Right lobe of liver (tissue), 6 donors: ENCODE results near the gene PHF21B. TPM values are rescaled to one million over a fixed set of nuclear protein-coding genes. Genes with fewer than 3 reads are reported as not detected.

ENCODE experiments used
- ATAC-seq, 4 donors: fragments of 200-7000 bp; cut with Tn5 transposase; one replicate each; pipeline ENCODE4 v1.9.1; 2020; ENCODE audit warnings: mild to moderate bottlenecking in 4 of 4, moderate library complexity in 4 of 4
- DNase-seq, 3 donors: peaks; one replicate each; pipeline ENCODE4 v3.0.0-alpha.2; 2020
- H3K27ac ChIP-seq, 3 donors: fragments of 200-600 bp; one replicate each; pipeline ENCODE4 v1.8.0; 2022
- H3K27me3 ChIP-seq, 2 donors: fragments of 200-600 bp; one replicate each; pipeline ENCODE4 v1.8.0; 2022
- H3K36me3 ChIP-seq, 4 donors: fragments of 200-600 bp; sonication (generic) in 1 of 4; one replicate each; pipeline versions ENCODE4 v1.5.1 to v1.8.0; 2017 to 2022; ENCODE audit warnings: control low read depth in 1 of 4
- H3K4me1 ChIP-seq, 4 donors: fragments of 200-600 bp; sonication (generic) in 1 of 4; one replicate each; pipeline versions ENCODE4 v1.5.1 to v1.8.0; 2017 to 2022; ENCODE audit warnings: control low read depth in 1 of 4
- H3K4me3 ChIP-seq, 3 donors: fragments of 200-600 bp; one replicate each; pipeline ENCODE4 v1.8.0; 2022
- H3K9me3 ChIP-seq, 4 donors: fragments of 200-600 bp; sonication (generic) in 1 of 4; one replicate each; pipeline versions ENCODE4 v1.5.1 to v1.8.0; 2017 to 2022; ENCODE audit warnings: control low read depth in 1 of 4
- POLR2A ChIP-seq: fragments of 450-650 bp; IDR thresholded peaks from one replicate; pipeline ENCODE4 v1.6.1; 2017; ENCODE audit warnings: antibody characterized with exemption, mild to moderate bottlenecking
- WGBS: methylation state at CpG from one replicate; pipeline ENCODE4 v1.1.6; 2018; ENCODE audit warnings: low coverage, low lambda C conversion rate; ENCODE audit not compliant: insufficient coverage; ENCODE audit errors: missing lambda C conversion rate; 5-methylcytosine and 5-hydroxymethylcytosine counted together
- intact Hi-C, 2 donors: fragments of 100-400 bp; cut with DNase I; formaldehyde crosslinking; loops; one replicate each; pipeline versions ENCODE4 v1.11.2 to v1.14.1; 2022
- total RNA-seq, 6 experiments: library from RNA; depleted of rRNA in 2 of 6; stranded (reverse); fragments of >200 nt in 2 of 6; fragmentation: NEBNext Ultra II Directional in 3 of 6; extraction: Animal tissue kit (Norgen Biotek cat#: 25700) in 3 of 6; gene quantifications; one replicate each; pipeline versions ENCODE4 v1.1.0 to v1.2.4, GENCODE V29; 2016 to 2023
- TF ChIP-seq, protein P1 (sequence below), 4 donors: fragments of 200-600 bp in 3 of 4; fragments of 450-650 bp in 1 of 4; IDR thresholded peaks; one replicate each; pipeline versions ENCODE4 v1.5.1 to v1.8.0; 2016 to 2022; ENCODE audit warnings: antibody characterized with exemption in 4 of 4, mild to moderate bottlenecking in 2 of 4
- donor health status: DM: no; HTN: yes; CAD: no.
- donor health status: DM: no; HTN: no; CAD: no.
- donor health status: DM: no; HTN: no; CAD: no.
- donor health status: DM: no; HTN: yes; CAD: no.
- donor health status: DM: no; HTN: yes; CAD: no.

The PHF21B gene
- total RNA-seq, 6 experiments from 2014 or later, result not detected

DNA sequence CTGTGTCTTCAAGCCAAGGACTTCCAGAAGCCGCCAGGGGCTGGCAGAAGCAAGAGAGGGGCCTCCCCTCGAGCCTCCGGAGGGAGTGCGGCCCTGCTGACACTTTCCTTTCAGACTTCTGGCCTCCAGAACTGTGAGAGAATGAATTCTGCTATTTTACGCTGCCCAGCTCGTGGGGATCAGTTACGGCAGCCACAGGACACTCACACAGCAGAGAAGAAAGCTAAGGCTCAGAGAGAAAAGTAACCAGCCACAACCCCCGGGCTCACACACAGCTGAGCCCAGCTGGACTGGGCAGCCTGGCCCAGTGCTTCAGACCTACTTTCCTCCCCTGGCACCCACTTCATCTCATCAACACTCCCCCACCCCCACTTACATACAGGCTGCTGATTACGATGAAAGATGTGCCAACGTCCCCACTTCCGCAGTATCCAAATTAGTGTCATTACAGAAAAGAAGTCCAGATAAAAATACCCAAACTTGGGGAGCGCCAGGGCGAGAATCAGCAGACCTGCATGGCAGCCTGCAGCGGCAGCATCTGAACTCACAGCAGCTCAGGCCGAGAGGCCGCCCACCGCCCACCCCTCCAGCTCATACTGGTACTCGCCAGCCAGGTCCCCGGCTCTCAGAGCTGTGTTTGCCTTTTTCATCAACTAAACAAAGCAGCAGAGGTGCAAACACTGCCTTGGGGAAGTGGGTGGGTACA, 15.3 kb downstream of the PHF21B start:
- no peaks in the 10 kb centered on the region for H3K27me3 ChIP-seq
- H3K9me3 ChIP-seq, result no peaks in the 10 kb centered on the region
- H3K27ac ChIP-seq, result no peak overlapping the region
- WGBS, result 29% methylated on average over 10 of the region's 19 CpGs
- ATAC-seq (no peak), DNase-seq (no peak)
- intact Hi-C loops, result no loop called here
- H3K36me3 ChIP-seq, result no peaks in the 10 kb centered on the region
- H3K4me3 ChIP-seq, result no peak overlapping the region
- no peaks in the 10 kb centered on the region for H3K4me1 ChIP-seq
- TF ChIP-seq POLR2A, result no peak
- TF ChIP-seq, protein P1, sequence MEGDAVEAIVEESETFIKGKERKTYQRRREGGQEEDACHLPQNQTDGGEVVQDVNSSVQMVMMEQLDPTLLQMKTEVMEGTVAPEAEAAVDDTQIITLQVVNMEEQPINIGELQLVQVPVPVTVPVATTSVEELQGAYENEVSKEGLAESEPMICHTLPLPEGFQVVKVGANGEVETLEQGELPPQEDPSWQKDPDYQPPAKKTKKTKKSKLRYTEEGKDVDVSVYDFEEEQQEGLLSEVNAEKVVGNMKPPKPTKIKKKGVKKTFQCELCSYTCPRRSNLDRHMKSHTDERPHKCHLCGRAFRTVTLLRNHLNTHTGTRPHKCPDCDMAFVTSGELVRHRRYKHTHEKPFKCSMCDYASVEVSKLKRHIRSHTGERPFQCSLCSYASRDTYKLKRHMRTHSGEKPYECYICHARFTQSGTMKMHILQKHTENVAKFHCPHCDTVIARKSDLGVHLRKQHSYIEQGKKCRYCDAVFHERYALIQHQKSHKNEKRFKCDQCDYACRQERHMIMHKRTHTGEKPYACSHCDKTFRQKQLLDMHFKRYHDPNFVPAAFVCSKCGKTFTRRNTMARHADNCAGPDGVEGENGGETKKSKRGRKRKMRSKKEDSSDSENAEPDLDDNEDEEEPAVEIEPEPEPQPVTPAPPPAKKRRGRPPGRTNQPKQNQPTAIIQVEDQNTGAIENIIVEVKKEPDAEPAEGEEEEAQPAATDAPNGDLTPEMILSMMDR (IDR thresholded peaks at IDR 0.05), result no peak

DNA sequence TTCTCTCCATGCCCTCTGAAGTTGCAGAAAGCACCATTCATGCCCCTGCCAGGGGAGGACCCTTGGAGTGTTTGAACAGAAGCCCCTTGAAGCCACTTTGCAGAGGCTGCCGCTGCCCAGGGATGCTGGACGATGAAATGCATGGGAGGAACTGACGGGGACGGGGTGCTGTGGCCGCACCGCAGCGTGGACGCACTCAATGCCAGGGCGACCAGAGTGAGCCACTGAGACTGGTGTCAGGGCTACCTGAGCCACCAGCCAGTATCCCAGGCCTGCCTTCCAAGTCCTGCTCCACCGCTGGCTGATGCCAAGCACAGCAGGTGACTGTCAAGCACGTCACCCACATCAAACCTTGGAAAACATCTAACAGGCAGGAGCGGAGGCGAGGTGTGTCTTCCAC, 17.6 kb downstream of the PHF21B start:
- Histone ChIP-seq H3K27ac (no peak overlapping the region), H3K27me3 (no peaks in the 10 kb centered on the region), H3K4me1 (no peaks in the 10 kb centered on the region), H3K9me3 (no peaks in the 10 kb centered on the region), H3K4me3 (no peak overlapping the region), H3K36me3 (no peaks in the 10 kb centered on the region)
- WGBS, result 65% methylated on average over 4 of the region's 13 CpGs
- no peak for ATAC-seq
- intact Hi-C loops, result no loop called here
- TF ChIP-seq POLR2A, result no peak
- no peak for DNase-seq

DNA sequence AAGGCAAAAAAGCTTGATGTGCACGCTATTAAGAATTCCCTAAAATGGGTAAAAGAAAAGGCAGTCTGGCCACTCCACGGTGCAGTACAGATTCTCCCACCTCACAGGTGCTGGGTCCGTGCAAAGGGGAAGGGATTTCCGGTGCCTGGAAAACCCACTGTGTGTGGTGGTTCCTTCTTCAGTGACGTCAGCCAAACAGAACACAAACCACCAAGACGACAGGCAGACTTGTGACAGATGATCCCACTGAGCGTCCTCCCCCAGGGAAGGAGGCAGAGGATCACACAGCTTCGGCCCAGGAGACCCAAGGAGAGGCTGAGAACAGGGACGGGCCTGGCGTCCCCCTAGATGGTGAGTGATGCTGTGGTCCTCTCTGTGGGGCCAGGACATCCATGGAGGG, 18.6 kb downstream of the PHF21B start:
- Histone ChIP-seq H3K9me3 (no peaks in the 10 kb centered on the region), H3K4me3 (no peak overlapping the region), H3K4me1 (no peaks in the 10 kb centered on the region), H3K27me3 (no peaks in the 10 kb centered on the region), H3K27ac (no peak overlapping the region), H3K36me3 (no peaks in the 10 kb centered on the region)
- intact Hi-C loops, result no loop called here
- WGBS, result 46% methylated on average over 4 of the region's 10 CpGs
- TF ChIP-seq, protein P1 (IDR thresholded peaks at IDR 0.05), result no peak
- no peak for TF ChIP-seq POLR2A
- DNase-seq, result no peak
- no peak for ATAC-seq

DNA sequence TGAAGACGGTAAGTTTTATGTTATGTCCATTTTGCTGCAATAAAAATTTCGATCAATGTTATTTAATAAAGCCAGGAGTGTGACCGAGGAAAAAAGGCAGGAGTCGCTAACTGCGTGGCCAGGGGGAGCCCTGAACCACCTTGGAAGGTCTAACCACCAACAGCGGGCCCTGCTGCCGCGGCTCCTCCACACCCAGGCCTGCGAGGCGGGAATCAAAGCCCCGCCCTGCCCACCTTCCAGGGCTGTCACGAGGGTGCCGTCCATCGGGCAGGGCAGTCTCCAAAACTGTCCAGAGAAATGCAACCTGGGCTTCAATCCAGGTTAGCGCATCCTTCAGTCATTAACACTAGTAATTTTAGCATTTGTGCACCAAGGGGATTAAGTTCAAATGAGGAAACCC, 19.0 kb downstream of the PHF21B start:
- no peaks in the 10 kb centered on the region for H3K4me1 ChIP-seq
- no peaks in the 10 kb centered on the region for H3K27me3 ChIP-seq
- TF ChIP-seq, protein P1 (IDR thresholded peaks at IDR 0.05), result no peak
- no peak for TF ChIP-seq POLR2A
- no peaks in the 10 kb centered on the region for H3K9me3 ChIP-seq
- H3K36me3 ChIP-seq, result no peaks in the 10 kb centered on the region
- DNase-seq (no peak), ATAC-seq (no peak)
- intact Hi-C loops, result no loop called here
- no peak overlapping the region for H3K4me3 ChIP-seq
- WGBS, result 51% methylated on average over 7 of the region's 15 CpGs
- H3K27ac ChIP-seq, result no peak overlapping the region

DNA sequence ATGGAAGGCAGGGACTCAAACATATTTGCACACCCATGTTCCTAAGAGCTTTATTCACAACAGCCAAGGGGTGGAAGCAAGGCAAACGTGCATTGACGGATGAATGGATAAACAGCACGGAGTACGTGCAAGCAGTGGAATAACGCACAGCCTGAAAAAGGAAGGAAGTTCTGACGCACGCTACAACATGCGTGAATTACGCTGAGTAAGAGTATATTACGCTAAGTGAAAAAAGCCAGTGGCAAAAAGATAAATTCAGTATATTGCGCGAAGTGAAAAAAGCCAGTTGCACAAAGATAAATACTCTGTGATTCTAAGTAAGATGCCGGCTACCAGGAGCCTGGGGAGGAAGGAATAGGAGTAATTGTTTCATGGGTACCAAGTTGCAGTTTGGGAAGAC, 19.5 kb downstream of the PHF21B start:
- Histone ChIP-seq H3K4me1 (no peaks in the 10 kb centered on the region), H3K27me3 (no peaks in the 10 kb centered on the region), H3K4me3 (no peak overlapping the region), H3K9me3 (no peaks in the 10 kb centered on the region), H3K36me3 (no peaks in the 10 kb centered on the region), H3K27ac (no peak overlapping the region)
- 69% methylated on average over 13 of the region's 13 CpGs for WGBS
- TF ChIP-seq POLR2A, result no peak
- TF ChIP-seq, protein P1 (IDR thresholded peaks at IDR 0.05), result no peak
- ATAC-seq (no peak), DNase-seq (no peak)
- intact Hi-C loops, result no loop called here
